GM12878 (cell line): ENCODE data around the gene GABBR2. TPM values are rescaled to one million over a fixed set of nuclear protein-coding genes. Genes with fewer than 3 reads are reported as not detected.

ENCODE experiments used
- ATAC-seq: fragments of 200-7000 bp; cut with Tn5 transposase; 3 replicates; pipeline ENCODE4 v1.9.1; 2020; ENCODE audit warnings: mild to moderate bottlenecking, moderate library complexity
- BruUV-seq: library from RNA; stranded (reverse); fragments of 400-500 nt; replicated peaks from 2 replicates; lab custom pipeline; 2021; lab: Mats Ljungman, UMichigan
- CTCF ChIA-PET: fragments of 300-600 bp; sonication (Branson Sonifier 250); formaldehyde crosslinking; extraction: SDS; loops from one replicate; lab custom pipeline; 2021; ENCODE audit warnings: inconsistent platforms; lab: Yijun Ruan, JAX
- POLR2A ChIA-PET: fragments of 350-600 bp; formaldehyde crosslinking; extraction: SDS; loops from one replicate; lab custom pipeline; 2021; ENCODE audit warnings: inconsistent platforms; lab: Charles Lee
- RAD21 ChIA-PET: fragments of 300-600 bp; sonication (Branson Sonifier 250); formaldehyde crosslinking; loops from one replicate; lab custom pipeline; 2023; ENCODE audit warnings: antibody characterized with exemption; ENCODE audit not compliant: unreplicated experiment; lab: Charles Lee
- SMC1A ChIA-PET: fragments of 300-600 bp; sonication (Branson Sonifier 250); formaldehyde crosslinking; loops from one replicate; lab custom pipeline; 2023; ENCODE audit not compliant: unreplicated experiment, uncharacterized antibody; lab: Charles Lee
- DNase-seq: peaks from one replicate; pipeline ENCODE4 v3.0.0-alpha.2; 2011; ENCODE audit warnings: low read depth, low spot score
- FAIRE-seq: peaks from 3 replicates; lab custom pipeline; 2011; peaks lifted over from hg19 to GRCh38; lab: Jason Lieb, UNC
- H2AFZ ChIP-seq: 2 replicates; pipeline ENCODE4 v1.6.0; 2011; ENCODE audit warnings: low read depth, low read length, control low read depth; ENCODE audit not compliant: control insufficient read depth
- H3K27ac ChIP-seq: 2 replicates; pipeline ENCODE4 v1.5.1; 2011; ENCODE audit warnings: control low read depth; ENCODE audit not compliant: control insufficient read depth, insufficient read depth
- H3K27me3 ChIP-seq, 2 experiments: replicated peaks in 1 of 2; 2 replicates each; pipeline versions ENCODE4 v1.6.0 to v1.6.1; 2011; ENCODE audit warnings: low read length in 1 of 2; ENCODE audit not compliant: control insufficient read depth in 2 of 2, insufficient read depth in 2 of 2
- H3K36me3 ChIP-seq, 2 experiments: 2 replicates each; pipeline ENCODE4 v1.5.1; 2011; ENCODE audit warnings: low read length in 1 of 2; ENCODE audit not compliant: control insufficient read depth in 2 of 2, insufficient read depth in 2 of 2
- H3K4me1 ChIP-seq: 2 replicates; pipeline ENCODE4 v1.6.1; 2011; ENCODE audit warnings: mild to moderate bottlenecking, low read length, moderate library complexity, mixed read lengths; ENCODE audit not compliant: control insufficient read depth, insufficient read depth
- H3K4me2 ChIP-seq: 2 replicates; pipeline ENCODE4 v1.6.0; 2011; ENCODE audit warnings: control low read depth; ENCODE audit not compliant: control insufficient read depth, insufficient read depth
- H3K4me3 ChIP-seq: fragments of 200-600 bp; sonication (generic); 2 replicates; pipeline ENCODE4 v1.5.1; 2016
- H3K79me2 ChIP-seq: 2 replicates; pipeline ENCODE4 v1.6.0; 2011; ENCODE audit warnings: low read length; ENCODE audit not compliant: control insufficient read depth, insufficient read depth
- H3K9ac ChIP-seq: 2 replicates; pipeline ENCODE4 v1.8.0; 2011; ENCODE audit warnings: low read length, control low read depth, mixed read lengths; ENCODE audit not compliant: control insufficient read depth, insufficient read depth
- H3K9me3 ChIP-seq: replicated peaks from 3 replicates; pipeline ENCODE4 v1.5.1; 2011; ENCODE audit warnings: mild to moderate bottlenecking, low read length; ENCODE audit not compliant: control insufficient read depth, insufficient read depth
- H4K20me1 ChIP-seq: 2 replicates; pipeline ENCODE4 v1.6.0; 2011; ENCODE audit not compliant: control insufficient read depth, insufficient read depth
- ASH2L ChIP-seq: fragments of 300-600, 200-600 bp; sonication (generic); IDR thresholded peaks from 2 replicates; pipeline ENCODE4 v1.6.1; 2017; ENCODE audit warnings: low read depth, mild to moderate bottlenecking, borderline replicate concordance
- BMI1 ChIP-seq: fragments of 450-650 bp; IDR thresholded peaks from 2 replicates; pipeline ENCODE4 v1.6.1; 2016; ENCODE audit warnings: mild to moderate bottlenecking, moderate library complexity, borderline replicate concordance
- CEBPB ChIP-seq, 2 experiments: fragments of 150-350 bp in 1 of 2; IDR thresholded peaks; 2 replicates each; pipeline ENCODE4 v1.6.1; 2012 to 2014; ENCODE audit warnings: low read depth in 2 of 2, low read length in 2 of 2, borderline replicate concordance in 1 of 2, inconsistent platforms in 1 of 2
- HCFC1 ChIP-seq: fragments of 150-350 bp; IDR thresholded peaks from 2 replicates; pipeline ENCODE4 v1.6.1; 2014; ENCODE audit warnings: low read length
- HDAC2 ChIP-seq: fragments of 200-600 bp; sonication (generic); IDR thresholded peaks from 2 replicates; pipeline ENCODE4 v1.6.1; 2017
- IKZF2 ChIP-seq, 2 experiments: fragments of 450-650 bp; IDR thresholded peaks; 2 replicates each; pipeline ENCODE4 v1.6.1; 2017; ENCODE audit warnings: mild to moderate bottlenecking in 2 of 2, moderate library complexity in 2 of 2
- MYB ChIP-seq: fragments of 150-350 bp; IDR thresholded peaks from 2 replicates; pipeline ENCODE4 v1.6.1; 2014; ENCODE audit warnings: mild to moderate bottlenecking, low read depth, low read length, borderline replicate concordance
- SUPT20H ChIP-seq: IDR thresholded peaks from 2 replicates; pipeline ENCODE4 v1.6.1; 2011; ENCODE audit warnings: low read depth, mild to moderate bottlenecking, low read length, moderate library complexity, borderline replicate concordance; ENCODE audit not compliant: control insufficient read depth
- WGBS: methylation state at CpG from one replicate; pipeline ENCODE4 v1.1.6; 2016; ENCODE audit warnings: low lambda C conversion rate; ENCODE audit not compliant: insufficient replicate concordance, insufficient coverage; ENCODE audit errors: missing lambda C conversion rate; 5-methylcytosine and 5-hydroxymethylcytosine counted together
- in situ Hi-C: fragments of 300-500 bp; cut with MboI; formaldehyde crosslinking; loops from 9 replicates; pipeline ENCODE4 v1.14.3; 2018; ENCODE audit warnings: mixed read lengths
- intact Hi-C: fragments of 100-400 bp; cut with micrococcal nuclease; formaldehyde crosslinking; loops from one replicate; pipeline ENCODE4 v1.14.2; 2022; ENCODE audit not compliant: unreplicated experiment
- polyA plus RNA-seq, 11 experiments: library from polyadenylated mRNA; depleted of rRNA in 4 of 11; unstranded in 6 of 11; stranded (reverse) in 5 of 11; fragments of >200 nt; fragmentation: Nextera tagmentation in 4 of 11; fragmentation: Illumina TruSeq in 1 of 11; extraction: Ambion mirVana in 4 of 11; extraction: Trizol in 1 of 11; gene quantifications; 1 replicate in 1 of 11; 2 replicates in 10 of 11; pipeline versions ENCODE4 v1.2.1 to v1.2.3, GENCODE V29; 2011 to 2016; ENCODE audit warnings: inconsistent platforms in 2 of 11, missing spikeins in 2 of 11, low read depth in 1 of 11
- total RNA-seq, 4 experiments: library from RNA; depleted of rRNA in 3 of 4; stranded (reverse); fragments of >200 nt in 3 of 4; fragmentation: Illumina TruSeq in 1 of 4; extraction: Trizol in 1 of 4; gene quantifications; 2 replicates each; pipeline versions ENCODE4 v1.2.1 to v1.2.3, GENCODE V29; 2013 to 2021

The GABBR2 gene
- total and polyA plus RNA-seq, 10 of the 15 experiments (the other 5 are each of a cell fraction or from before 2014, with no cell fraction given) = 0.02 to 2.2 (median 0.06) TPM; not detected in 2

GRCh38 chr9:98702340-98702739 lies 6.4 kb downstream of the GABBR2 start:
- ChIA-PET POLR2A (no interaction called here), CTCF (no interaction called here), SMC1A (no interaction called here), RAD21 (no interaction called here)
- H3K36me3 ChIP-seq = no peaks in the 10 kb centered on the region
- TF ChIP-seq ASH2L = no peak
- TF ChIP-seq MYB = no peak
- TF ChIP-seq SUPT20H = no peak
- H3K4me2 ChIP-seq = no peak overlapping the region
- no peak overlapping the region for H3K9ac ChIP-seq
- H3K27ac ChIP-seq = no peak overlapping the region
- intact Hi-C loops (no loop called here), in situ Hi-C loops (no loop called here)
- DNase-seq = no peak
- no peak for ATAC-seq
- H3K9me3 ChIP-seq = no peaks in the 10 kb centered on the region
- peaks cover 0 to 2% of the 10 kb centered on the region in 2 experiments; a peak in 3 of 4 replicates for H3K27me3 ChIP-seq
- WGBS = 46% methylated on average over 8 of the region's 8 CpGs
- no peaks in the 10 kb centered on the region for H3K79me2 ChIP-seq
- no peaks in the 10 kb centered on the region for H3K4me1 ChIP-seq
- no peak overlapping the region for H3K4me3 ChIP-seq
- no peak overlapping the region for H2AFZ ChIP-seq
- no TSS peak for BruUV-seq
- no peaks in the 10 kb centered on the region; the same call in 1 of the 2 replicates for H4K20me1 ChIP-seq
- no peak for FAIRE-seq

- in situ Hi-C loops = no loop called here
- ChIA-PET POLR2A (no interaction called here), CTCF (no interaction called here)
- no peaks in the 10 kb centered on the region; a peak in 2 of 4 replicates for H3K27me3 ChIP-seq
- H3K79me2 ChIP-seq = no peaks in the 10 kb centered on the region
- FAIRE-seq = no peak
- WGBS = 48% methylated on average over 7 of the region's 7 CpGs
- no peak for TF ChIP-seq IKZF2 (IDR thresholded peaks at IDR 0.05)
- no peak for TF ChIP-seq HCFC1
- no peak for TF ChIP-seq HDAC2
- TF ChIP-seq BMI1 = no peak
- TF ChIP-seq CEBPB (IDR thresholded peaks at IDR 0.05; ENCODE audit: borderline replicate concordance in 1 of 2, low read depth in 2 of 2, low read length in 2 of 2) = no peak
- TF ChIP-seq, all 136 proteins: peak for 0
- ATAC-seq (no peak), DNase-seq (no peak)
- H4K20me1 ChIP-seq = no peaks in the 10 kb centered on the region; the same call in 1 of the 2 replicates
- no peaks in the 10 kb centered on the region for H3K36me3 ChIP-seq
- no peaks in the 10 kb centered on the region for H3K4me1 ChIP-seq
- H3K9ac ChIP-seq = no peak overlapping the region
- no peak overlapping the region for H3K27ac ChIP-seq
- no peaks in the 10 kb centered on the region for H3K9me3 ChIP-seq
- H3K4me3 ChIP-seq = no peak overlapping the region
- ChIA-PET SMC1A (no interaction called here), RAD21 (no interaction called here)
- H2AFZ ChIP-seq = no peak overlapping the region
- H3K4me2 ChIP-seq = no peak overlapping the region
- no TSS peak for BruUV-seq
- intact Hi-C loops = no loop called here
Observed at GRCh38 chr9:98701576-98701975, 7.2 kb downstream of the GABBR2 start.
